Suprapubic skin (tissue), 4 donors: ENCODE measurements around the gene C2CD3. TPM values are rescaled to one million over a fixed set of nuclear protein-coding genes. Genes with fewer than 3 reads are reported as not detected.
A peak's percentile ranks its signal among the peaks of the same experiment; 100 is the strongest.

Source experiments
- DNase-seq, 2 donors: peaks; one replicate each; pipeline ENCODE4 v3.0.0-alpha.2; 2019; ENCODE audit warnings: low spot score in 2 of 2
- H3K27ac ChIP-seq: fragments of 200-600 bp; sonication (generic); one replicate; pipeline ENCODE4 v1.5.1; 2019
- H3K27me3 ChIP-seq: fragments of 200-600 bp; sonication (generic); one replicate; pipeline ENCODE4 v1.5.1; 2019
- H3K36me3 ChIP-seq: fragments of 200-600 bp; sonication (generic); one replicate; pipeline ENCODE4 v1.5.1; 2019
- H3K4me1 ChIP-seq: fragments of 200-600 bp; sonication (generic); one replicate; pipeline ENCODE4 v1.5.1; 2019
- H3K4me3 ChIP-seq: fragments of 200-600 bp; sonication (generic); one replicate; pipeline ENCODE4 v1.5.1; 2019; ENCODE audit warnings: mild to moderate bottlenecking
- H3K9me3 ChIP-seq: fragments of 200-600 bp; sonication (generic); one replicate; pipeline ENCODE4 v1.5.1; 2019
- EP300 ChIP-seq: sonication (generic); formaldehyde crosslinking; IDR thresholded peaks from one replicate; pipeline ENCODE4 v1.6.1; 2017; ENCODE audit warnings: antibody characterized with exemption
- POLR2A ChIP-seq, 2 donors: fragments of 450-650 bp; IDR thresholded peaks; one replicate each; pipeline ENCODE4 v1.6.1; 2017; ENCODE audit warnings: antibody characterized with exemption in 2 of 2, mild to moderate bottlenecking in 2 of 2, moderate library complexity in 2 of 2
- POLR2AphosphoS5 ChIP-seq, 3 donors: sonication (generic); formaldehyde crosslinking; IDR thresholded peaks; one replicate each; pipeline ENCODE4 v1.6.1; 2017; ENCODE audit warnings: antibody characterized with exemption in 3 of 3
- WGBS: methylation state at CpG from one replicate; pipeline ENCODE4 v1.1.5; 2018; 5-methylcytosine and 5-hydroxymethylcytosine counted together
- total RNA-seq, 4 donors: library from RNA; depleted of rRNA; stranded (reverse); fragments of >200 nt; gene quantifications; one replicate each; pipeline ENCODE4 v1.1.0, GENCODE V29; 2016
- TF ChIP-seq, protein P1 (sequence below), 2 donors: fragments of 200-600 bp in 1 of 2; fragments of 450-650 bp in 1 of 2; sonication (generic) in 1 of 2; IDR thresholded peaks; one replicate each; pipeline ENCODE4 v1.5.1; 2016 to 2019; ENCODE audit warnings: antibody characterized with exemption in 2 of 2, mild to moderate bottlenecking in 1 of 2, moderate library complexity in 1 of 2

The C2CD3 gene, protein sequence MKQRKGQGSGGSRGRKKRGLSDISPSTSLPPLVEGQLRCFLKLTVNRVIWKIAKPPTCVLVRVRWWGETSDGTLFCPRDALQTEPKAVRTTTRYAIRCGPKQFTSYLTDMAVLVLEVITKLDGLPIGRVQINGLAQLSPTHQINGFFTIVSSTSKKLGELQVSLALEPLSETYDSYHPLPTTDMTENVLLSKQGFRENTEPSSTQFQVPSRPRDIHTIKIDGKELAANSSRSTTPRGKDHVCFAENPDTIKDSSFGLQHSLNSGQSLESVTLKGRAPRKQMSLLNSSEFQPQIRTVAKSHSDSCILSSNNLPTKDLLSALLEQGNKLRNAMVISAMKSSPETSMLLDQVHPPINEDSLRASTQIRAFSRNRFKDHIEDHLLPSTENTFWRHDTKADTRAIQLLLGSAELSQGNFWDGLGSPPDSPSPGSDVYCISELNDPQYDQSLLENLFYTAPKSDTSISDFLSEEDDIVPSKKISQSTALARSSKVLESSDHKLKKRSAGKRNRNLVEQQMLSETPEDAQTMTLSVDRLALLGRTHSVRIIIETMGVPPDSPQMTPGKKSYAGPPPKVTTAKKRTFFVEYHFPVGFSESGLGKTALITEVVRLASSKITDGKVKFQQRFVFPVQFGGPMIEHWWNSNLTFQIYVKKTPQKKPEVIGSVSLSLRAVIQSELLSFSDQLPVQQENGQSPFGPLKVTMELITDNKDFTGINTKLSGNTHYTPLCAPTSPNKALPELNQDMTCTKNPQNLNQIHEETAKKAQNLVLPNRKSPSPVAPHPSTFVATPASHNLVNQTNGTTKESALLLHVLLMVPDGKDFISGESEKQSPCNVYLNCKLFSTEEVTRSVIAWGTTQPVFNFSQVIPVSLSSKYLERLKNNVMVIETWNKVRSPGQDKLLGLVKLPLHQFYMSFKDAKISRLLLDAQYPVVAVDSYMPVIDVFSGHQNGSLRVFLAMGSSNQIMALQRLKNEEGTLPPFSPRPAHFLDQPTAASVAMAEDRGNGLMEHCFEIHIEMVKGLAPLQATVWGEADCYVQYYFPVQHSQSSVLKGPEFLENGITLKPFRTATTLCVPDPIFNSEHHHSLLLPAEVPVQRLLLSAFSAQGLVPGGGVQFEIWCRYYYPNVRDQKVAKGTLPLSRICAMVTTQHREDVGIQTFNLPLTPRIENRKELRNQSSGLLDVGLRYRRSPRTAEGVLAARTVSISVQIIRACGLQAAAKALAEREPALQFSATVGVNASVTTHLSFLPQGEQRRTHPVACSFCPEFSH (N-terminal part only)
- total RNA-seq, result 10 to 100 TPM; 16.9 to 41.3 (median 29.2) TPM

DNA sequence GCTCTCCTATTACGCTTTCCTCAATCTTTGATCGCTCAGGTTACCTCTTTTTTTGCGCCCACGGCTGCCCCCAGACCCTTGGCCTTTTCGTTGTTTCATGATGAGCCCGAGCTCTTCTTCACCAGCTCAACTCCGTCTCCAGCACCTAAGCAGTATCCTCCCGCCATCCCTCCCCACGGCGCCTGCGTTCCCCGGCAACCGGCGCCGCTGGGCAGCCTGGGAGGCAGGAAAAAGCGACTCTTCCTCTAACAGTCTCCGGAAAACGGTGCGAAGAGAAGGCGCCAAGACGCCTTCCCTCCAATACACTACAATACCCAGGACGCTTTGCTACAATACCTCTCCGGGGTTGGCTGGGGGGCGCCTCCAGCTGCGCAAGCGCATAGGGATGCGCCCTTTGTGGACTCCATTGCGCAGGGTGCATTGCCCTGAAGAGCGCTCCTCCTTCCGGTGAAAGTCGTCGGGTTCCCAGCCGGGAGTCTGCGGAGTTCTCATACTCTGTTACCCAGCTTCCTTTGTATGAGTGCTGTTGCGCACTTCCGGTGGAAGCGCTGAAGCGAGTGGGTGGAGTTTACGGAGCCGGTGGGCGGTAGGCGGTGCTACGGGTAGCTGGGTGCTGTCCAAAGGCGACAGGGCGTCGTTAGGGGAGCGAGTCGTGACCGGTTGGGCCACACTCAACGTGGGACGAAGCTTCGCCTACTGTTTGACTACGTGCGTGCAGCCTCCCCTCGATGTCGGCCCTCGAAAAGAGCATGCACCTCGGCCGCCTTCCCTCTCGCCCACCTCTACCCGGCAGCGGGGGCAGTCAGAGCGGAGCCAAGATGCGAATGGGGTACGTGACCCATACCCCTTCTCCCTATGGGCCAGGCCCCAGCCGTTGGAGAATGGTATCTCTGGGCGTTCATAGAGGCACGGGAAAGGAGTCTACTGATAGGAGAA is at the start of gene C2CD3, which contains the start of gene PPME1:
Gene C2CD3 (minus strand): TSS at position 309 of the 936 bp plus-strand sequence. CDS start 210 bp downstream, at position 99.
Gene PPME1 (plus strand): TSS at position 596 of the 936 bp plus-strand sequence. CDS start 133 bp downstream, at position 729.
- Histone ChIP-seq H3K4me1 (peaks cover 31% of the 10 kb centered on the region), H3K27me3 (no peaks in the 10 kb centered on the region), H3K27ac (peak within 1 kb of the TSS; percentile 91), H3K9me3 (no peaks in the 10 kb centered on the region), H3K36me3 (peaks cover 13% of the 10 kb centered on the region), H3K4me3 (peak within 1 kb of the TSS; percentile 77)
- under 1% methylated on average over 32 of the region's 68 CpGs for WGBS
- DNase-seq, result peak; percentile 97 to 99
- TF ChIP-seq POLR2A (IDR thresholded peaks at IDR 0.05) (peak in 1 of 2 donors; percentile 15), EP300 (no peak), POLR2AphosphoS5 (IDR thresholded peaks at IDR 0.05) (peak in 2 of 3 donors; percentile 38 to 66)
- TF ChIP-seq, protein P1, sequence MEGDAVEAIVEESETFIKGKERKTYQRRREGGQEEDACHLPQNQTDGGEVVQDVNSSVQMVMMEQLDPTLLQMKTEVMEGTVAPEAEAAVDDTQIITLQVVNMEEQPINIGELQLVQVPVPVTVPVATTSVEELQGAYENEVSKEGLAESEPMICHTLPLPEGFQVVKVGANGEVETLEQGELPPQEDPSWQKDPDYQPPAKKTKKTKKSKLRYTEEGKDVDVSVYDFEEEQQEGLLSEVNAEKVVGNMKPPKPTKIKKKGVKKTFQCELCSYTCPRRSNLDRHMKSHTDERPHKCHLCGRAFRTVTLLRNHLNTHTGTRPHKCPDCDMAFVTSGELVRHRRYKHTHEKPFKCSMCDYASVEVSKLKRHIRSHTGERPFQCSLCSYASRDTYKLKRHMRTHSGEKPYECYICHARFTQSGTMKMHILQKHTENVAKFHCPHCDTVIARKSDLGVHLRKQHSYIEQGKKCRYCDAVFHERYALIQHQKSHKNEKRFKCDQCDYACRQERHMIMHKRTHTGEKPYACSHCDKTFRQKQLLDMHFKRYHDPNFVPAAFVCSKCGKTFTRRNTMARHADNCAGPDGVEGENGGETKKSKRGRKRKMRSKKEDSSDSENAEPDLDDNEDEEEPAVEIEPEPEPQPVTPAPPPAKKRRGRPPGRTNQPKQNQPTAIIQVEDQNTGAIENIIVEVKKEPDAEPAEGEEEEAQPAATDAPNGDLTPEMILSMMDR (IDR thresholded peaks at IDR 0.05), result peak in 1 of 2 donors; percentile 28

DNA sequence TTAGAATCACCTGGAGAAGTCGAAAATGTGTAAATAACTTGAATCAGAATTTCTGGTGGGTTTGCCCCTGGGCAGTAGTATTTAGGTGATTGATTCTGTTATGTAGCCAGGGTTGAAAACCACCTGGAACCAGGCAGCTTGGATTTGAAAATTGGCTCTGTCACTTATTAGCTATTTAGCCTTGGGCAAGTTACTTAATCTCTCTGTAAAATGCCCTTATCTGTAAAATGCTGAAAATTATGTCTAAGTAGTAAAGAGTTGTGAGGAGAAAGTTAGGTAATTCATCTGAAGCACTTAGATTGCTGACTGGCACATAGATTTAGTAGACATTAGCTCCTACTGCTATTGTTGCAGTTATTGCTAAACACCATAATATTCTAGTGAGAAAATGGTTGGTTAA is 49.6 kb upstream of the C2CD3 start:
- TF ChIP-seq POLR2A (IDR thresholded peaks at IDR 0.05), result no peak
- no peak for TF ChIP-seq EP300
- TF ChIP-seq, protein P1 (IDR thresholded peaks at IDR 0.05), result no peak
- no peak for TF ChIP-seq POLR2AphosphoS5 (IDR thresholded peaks at IDR 0.05)
- 53% methylated on average over 1 of the region's 1 CpG for WGBS
- Histone ChIP-seq H3K9me3 (no peaks in the 10 kb centered on the region), H3K27me3 (no peaks in the 10 kb centered on the region), H3K27ac (no peak overlapping the region), H3K36me3 (peaks cover 3% of the 10 kb centered on the region), H3K4me1 (no peaks in the 10 kb centered on the region), H3K4me3 (no peak overlapping the region)
- DNase-seq, result no peak

DNA sequence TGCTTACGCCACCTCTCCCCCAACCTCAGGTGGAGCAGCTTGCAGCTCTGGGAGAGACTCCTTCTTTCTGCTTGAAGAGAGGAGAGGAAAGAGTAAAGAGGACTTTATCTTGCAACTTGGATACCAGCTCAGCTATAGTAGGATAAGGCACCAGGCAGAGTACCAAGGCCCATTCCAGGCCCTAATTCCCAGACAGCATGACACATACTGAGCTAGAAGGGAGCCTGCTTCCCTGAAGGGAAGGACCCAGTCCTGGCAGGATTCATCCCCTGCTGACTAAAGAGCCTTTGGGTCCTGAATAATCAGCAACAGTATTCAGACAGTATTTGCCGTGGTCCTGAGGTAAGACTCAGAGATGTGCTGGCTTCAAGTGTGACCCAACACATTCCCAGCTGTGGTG is 41.7 kb upstream of the C2CD3 start:
- no peaks in the 10 kb centered on the region for H3K9me3 ChIP-seq
- no peak for DNase-seq
- TF ChIP-seq POLR2A (IDR thresholded peaks at IDR 0.05), result no peak
- TF ChIP-seq POLR2AphosphoS5 (IDR thresholded peaks at IDR 0.05), result no peak
- no peak for TF ChIP-seq EP300
- TF ChIP-seq, protein P1 (IDR thresholded peaks at IDR 0.05), result no peak
- H3K27me3 ChIP-seq, result no peaks in the 10 kb centered on the region
- peaks cover 46% of the 10 kb centered on the region for H3K36me3 ChIP-seq
- no peaks in the 10 kb centered on the region for H3K4me1 ChIP-seq
- H3K4me3 ChIP-seq, result no peak overlapping the region
- H3K27ac ChIP-seq, result no peak overlapping the region
- WGBS, result 94% methylated on average over 2 of the region's 2 CpGs

DNA sequence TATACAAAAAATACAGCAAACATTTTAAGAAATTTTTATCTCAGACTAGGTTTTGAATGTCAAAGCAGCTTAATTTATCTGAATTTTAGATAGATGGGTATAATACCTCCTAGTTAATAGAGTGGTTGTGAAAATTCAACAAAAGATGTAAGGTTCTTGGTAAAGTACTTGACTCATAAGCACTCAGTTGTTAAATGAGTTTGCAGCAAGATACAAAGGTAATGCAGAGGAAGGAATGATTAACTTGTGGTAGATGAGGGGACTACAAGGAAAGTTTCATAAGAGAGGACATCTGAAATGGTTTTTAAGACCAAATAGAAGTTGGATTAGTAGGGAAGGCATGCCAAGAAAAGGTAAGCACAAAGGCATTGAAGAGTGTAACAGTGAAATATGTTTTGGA is 37.7 kb upstream of the C2CD3 start:
- Histone ChIP-seq H3K36me3 (peaks cover 66% of the 10 kb centered on the region), H3K9me3 (no peaks in the 10 kb centered on the region), H3K4me1 (no peaks in the 10 kb centered on the region), H3K27me3 (no peaks in the 10 kb centered on the region), H3K27ac (no peak overlapping the region), H3K4me3 (no peak overlapping the region)
- no peak for DNase-seq
- TF ChIP-seq POLR2A (IDR thresholded peaks at IDR 0.05), result no peak
- TF ChIP-seq POLR2AphosphoS5 (IDR thresholded peaks at IDR 0.05), result no peak
- no peak for TF ChIP-seq EP300
- TF ChIP-seq, protein P1 (IDR thresholded peaks at IDR 0.05), result no peak
